Measurements from ENCODE around the gene PPM1E. TPM values are rescaled to one million over a fixed set of nuclear protein-coding genes. Genes with fewer than 3 reads are reported as not detected.
A peak's percentile ranks its signal among the peaks of the same experiment; 100 is the strongest.

The PPM1E gene
- total and polyA plus RNA-seq, 7 donors: 0.01 to 0.24 (median 0.10) TPM; not detected in 3

- no peak for TF ChIP-seq CTCF (IDR thresholded peaks at IDR 0.05)
- ATAC-seq: no peak
- intact Hi-C loops (cut with DNase I): loop anchor here (2.0 to 10.0 kb wide), 2 partner anchors 288 to 416 kb away; no protein-coding TSS in a partner anchor
- Histone ChIP-seq H3K4me3 (no peak overlapping the region), H3K27ac (no peak overlapping the region), H3K36me3 (ENCODE audit: insufficient read depth in 1 of 2, low read depth in 1 of 2) (peaks cover 0 to 39% of the 10 kb centered on the region in 2 donors), H3K27me3 (ENCODE audit: insufficient read depth in 3 of 3, low read length in 2 of 3) (no peaks in the 10 kb centered on the region), H3K4me1 (no peaks in the 10 kb centered on the region), H3K9me3 (no peaks in the 10 kb centered on the region)
- DNase-seq: no peak
- 93 to 98% (median 97%) methylated on average over 2 of the region's 2 CpGs for WGBS, 3 donors
Observed at GRCh38 chr17:59002848-59003247, 247.2 kb downstream of the PPM1E start.

- Histone ChIP-seq H3K4me1 (no peaks in the 10 kb centered on the region), H3K27me3 (ENCODE audit: insufficient read depth in 3 of 3, low read length in 2 of 3) (no peaks in the 10 kb centered on the region), H3K4me3 (no peak overlapping the region), H3K36me3 (ENCODE audit: insufficient read depth in 1 of 2, low read depth in 1 of 2) (peaks cover 0 to 39% of the 10 kb centered on the region in 2 donors), H3K27ac (no peak overlapping the region), H3K9me3 (no peaks in the 10 kb centered on the region)
- DNase-seq (no peak), ATAC-seq (no peak)
- 94 to 100% (median 96%) methylated on average over 1 of the region's 1 CpG for WGBS, 3 donors
- intact Hi-C loops (cut with DNase I): loop anchor here (2.0 to 10.0 kb wide), 3 partner anchors 289 to 485 kb away; no protein-coding TSS in a partner anchor
- no peak for TF ChIP-seq CTCF (IDR thresholded peaks at IDR 0.05)
Observed at GRCh38 chr17:59003860-59004259, 248.2 kb downstream of the PPM1E start.

GRCh38 chr17:59004338-59005111 is 248.9 kb downstream of the PPM1E start:
- Histone ChIP-seq H3K36me3 (ENCODE audit: insufficient read depth in 1 of 2, low read depth in 1 of 2) (peaks cover 0 to 32% of the 10 kb centered on the region in 2 donors), H3K4me3 (no peak overlapping the region), H3K27me3 (ENCODE audit: insufficient read depth in 3 of 3, low read length in 2 of 3) (no peaks in the 10 kb centered on the region), H3K27ac (no peak overlapping the region), H3K9me3 (no peaks in the 10 kb centered on the region), H3K4me1 (no peaks in the 10 kb centered on the region)
- peak in 1 of 2 donors; percentile 24 for DNase-seq
- ATAC-seq: peak; percentile 70 to 92 (median 75)
- intact Hi-C loops (cut with DNase I): loop anchor here (2.0 to 10.0 kb wide), 3 partner anchors 290 to 486 kb away; no protein-coding TSS in a partner anchor
- WGBS, 3 donors: 21 to 27% (median 22%) methylated on average over 4 of the region's 4 CpGs
- peak; percentile 95 for TF ChIP-seq CTCF (IDR thresholded peaks at IDR 0.05)

GRCh38 chr17:59007995-59008394 is 252.3 kb downstream of the PPM1E start:
- intact Hi-C loops (cut with DNase I): loop anchor here (5.0 to 10.0 kb wide), 2 partner anchors 293 to 296 kb away; no protein-coding TSS in a partner anchor
- Histone ChIP-seq H3K9me3 (no peaks in the 10 kb centered on the region), H3K36me3 (ENCODE audit: insufficient read depth in 1 of 2, low read depth in 1 of 2) (peaks cover 0 to 53% of the 10 kb centered on the region in 2 donors), H3K4me3 (no peak overlapping the region), H3K27ac (no peak overlapping the region), H3K4me1 (no peaks in the 10 kb centered on the region), H3K27me3 (ENCODE audit: insufficient read depth in 3 of 3, low read length in 2 of 3) (no peaks in the 10 kb centered on the region)
- DNase-seq: no peak
- no peak for ATAC-seq
- 85 to 92% (median 88%) methylated on average over 2 of the region's 2 CpGs for WGBS, 3 donors
- no peak for TF ChIP-seq CTCF (IDR thresholded peaks at IDR 0.05)

Measured in psoas muscle (tissue), 8 donors.